ENCODE results near the gene SLC8A3.

SLC8A3 gene

GRCh38 chr14:70096866-70097265 lies 91.9 kb downstream of the SLC8A3 start:
- H2BK12ac ChIP-seq (ENCODE audit: low read length in 2 of 2) = no peak overlapping the region

DNA sequence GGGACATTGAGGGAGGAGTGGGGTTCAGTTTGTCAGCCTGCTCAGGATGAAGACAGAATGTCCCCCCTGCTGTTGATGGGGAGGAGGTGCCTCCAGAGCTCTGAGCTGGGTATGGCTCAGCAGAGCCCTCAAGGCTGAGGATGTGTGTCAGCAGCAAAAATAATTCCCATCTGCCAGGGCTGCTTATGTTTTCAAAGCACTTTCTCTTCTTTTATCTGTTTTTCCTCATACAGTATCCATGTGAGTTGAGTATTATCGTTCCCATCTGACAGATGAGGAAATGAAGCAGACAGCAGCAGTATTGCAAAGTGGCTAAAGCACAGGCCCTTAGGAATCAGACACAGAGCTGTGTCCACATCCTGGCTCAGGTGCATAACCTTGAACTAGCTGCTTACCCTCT lies 94.1 kb downstream of the SLC8A3 start:
- no peak overlapping the region for H2BK120ac ChIP-seq (ENCODE audit: low read depth, low read length)
- peaks cover 33 to 40% of the 10 kb centered on the region in 2 experiments for H3K27me3 ChIP-seq (ENCODE audit: control insufficient read depth in 1 of 2, insufficient read depth in 1 of 2, low read length in 2 of 2)
- no peak overlapping the region for H3K18ac ChIP-seq (ENCODE audit: low read depth in 1 of 2, low read length in 2 of 2)
- no peak for DNase-seq
- H2AFZ ChIP-seq (ENCODE audit: low read depth, low read length) = no peak overlapping the region
- no peak overlapping the region for H3K27ac ChIP-seq (ENCODE audit: low read length, poor library complexity, severe bottlenecking)
- H2AK5ac ChIP-seq (ENCODE audit: low read length, severe bottlenecking) = no peak overlapping the region
- H3K36me3 ChIP-seq (ENCODE audit: control insufficient read depth in 1 of 2, insufficient read depth in 2 of 2, low read depth in 1 of 2, low read length in 2 of 2) = no peaks in the 10 kb centered on the region
- H3K4me2 ChIP-seq (ENCODE audit: low read length, poor library complexity, severe bottlenecking) = no peak overlapping the region
- no peak overlapping the region for H4K8ac ChIP-seq (ENCODE audit: low read length)
- H3K14ac ChIP-seq (ENCODE audit: low read length in 2 of 2) = no peak overlapping the region
- H3K4me3 ChIP-seq (ENCODE audit: insufficient read depth in 1 of 2, low read depth in 1 of 2, low read length in 2 of 2) = no peak overlapping the region
- H2BK5ac ChIP-seq (ENCODE audit: low read depth, low read length, poor library complexity, severe bottlenecking) = no peak overlapping the region
- no peak overlapping the region for H2BK15ac ChIP-seq (ENCODE audit: low read depth, poor library complexity, severe bottlenecking)
- 81% methylated on average over 1 of the region's 1 CpG for WGBS
- H3K4ac ChIP-seq (ENCODE audit: low read depth in 1 of 2, low read length in 2 of 2) = no peak overlapping the region
- no peak overlapping the region for H2BK12ac ChIP-seq (ENCODE audit: low read length in 2 of 2)
- no peak overlapping the region for H4K91ac ChIP-seq (ENCODE audit: low read length)
- no peaks in the 10 kb centered on the region for H3K9me3 ChIP-seq (ENCODE audit: control insufficient read depth, low read length)
- H3K9ac ChIP-seq (ENCODE audit: low read length) = no peak overlapping the region
- no peaks in the 10 kb centered on the region for H3K4me1 ChIP-seq (ENCODE audit: control insufficient read depth, insufficient read depth, low read depth, low read length)
- H3K23ac ChIP-seq (ENCODE audit: low read length in 2 of 2) = no peak overlapping the region
- no peaks in the 10 kb centered on the region for H3K79me1 ChIP-seq (replicated peaks; ENCODE audit: low read length, poor library complexity, severe bottlenecking)

More at GRCh38 chr14:70096866-70097265, 91.9 kb downstream of the SLC8A3 start:
- Histone ChIP-seq H4K91ac (ENCODE audit: low read length) (no peak overlapping the region), H2BK5ac (ENCODE audit: low read depth, low read length, poor library complexity, severe bottlenecking) (no peak overlapping the region), H3K4me2 (ENCODE audit: low read length, poor library complexity, severe bottlenecking) (no peak overlapping the region), H3K9ac (ENCODE audit: low read length) (no peak overlapping the region), H3K23ac (ENCODE audit: low read length in 2 of 2) (no peak overlapping the region), H3K79me1 (replicated peaks; ENCODE audit: low read length, poor library complexity, severe bottlenecking) (no peaks in the 10 kb centered on the region), H3K4ac (ENCODE audit: low read depth in 1 of 2, low read length in 2 of 2) (no peak overlapping the region), H3K18ac (ENCODE audit: low read depth in 1 of 2, low read length in 2 of 2) (no peak overlapping the region), H2BK15ac (ENCODE audit: low read depth, poor library complexity, severe bottlenecking) (no peak overlapping the region), H3K14ac (ENCODE audit: low read length in 2 of 2) (no peak overlapping the region), H3K36me3 (ENCODE audit: control insufficient read depth in 1 of 2, insufficient read depth in 2 of 2, low read depth in 1 of 2, low read length in 2 of 2) (no peaks in the 10 kb centered on the region), H2AFZ (ENCODE audit: low read depth, low read length) (no peak overlapping the region), H3K27ac (ENCODE audit: low read length, poor library complexity, severe bottlenecking) (no peak overlapping the region), H3K9me3 (ENCODE audit: control insufficient read depth, low read length) (no peaks in the 10 kb centered on the region), H3K4me1 (ENCODE audit: control insufficient read depth, insufficient read depth, low read depth, low read length) (no peaks in the 10 kb centered on the region), H3K4me3 (ENCODE audit: insufficient read depth in 1 of 2, low read depth in 1 of 2, low read length in 2 of 2) (no peak overlapping the region), H3K27me3 (ENCODE audit: control insufficient read depth in 1 of 2, insufficient read depth in 1 of 2, low read length in 2 of 2) (peaks cover 33 to 47% of the 10 kb centered on the region in 2 experiments), H2AK5ac (ENCODE audit: low read length, severe bottlenecking) (no peak overlapping the region), H4K8ac (ENCODE audit: low read length) (no peak overlapping the region), H2BK120ac (ENCODE audit: low read depth, low read length) (no peak overlapping the region)
- 1% methylated on average over 3 of the region's 4 CpGs for WGBS
- no peak for DNase-seq

GRCh38 chr14:70094106-70094505 lies 94.6 kb downstream of the SLC8A3 start:
- no peak overlapping the region for H3K23ac ChIP-seq (ENCODE audit: low read length in 2 of 2)
- WGBS = 97% methylated on average over 3 of the region's 3 CpGs
- peaks cover 34 to 35% of the 10 kb centered on the region in 2 experiments for H3K27me3 ChIP-seq (ENCODE audit: control insufficient read depth in 1 of 2, insufficient read depth in 1 of 2, low read length in 2 of 2)
- no peaks in the 10 kb centered on the region for H3K9me3 ChIP-seq (ENCODE audit: control insufficient read depth, low read length)
- no peak overlapping the region for H2BK12ac ChIP-seq (ENCODE audit: low read length in 2 of 2)
- no peak overlapping the region for H2BK120ac ChIP-seq (ENCODE audit: low read depth, low read length)
- H3K18ac ChIP-seq (ENCODE audit: low read depth in 1 of 2, low read length in 2 of 2) = no peak overlapping the region
- H3K9ac ChIP-seq (ENCODE audit: low read length) = no peak overlapping the region
- no peak overlapping the region for H3K4me2 ChIP-seq (ENCODE audit: low read length, poor library complexity, severe bottlenecking)
- no peak overlapping the region for H2BK15ac ChIP-seq (ENCODE audit: low read depth, poor library complexity, severe bottlenecking)
- no peaks in the 10 kb centered on the region for H3K79me1 ChIP-seq (replicated peaks; ENCODE audit: low read length, poor library complexity, severe bottlenecking)
- no peak overlapping the region for H3K14ac ChIP-seq (ENCODE audit: low read length in 2 of 2)
- no peak overlapping the region for H4K8ac ChIP-seq (ENCODE audit: low read length)
- H3K36me3 ChIP-seq (ENCODE audit: control insufficient read depth in 1 of 2, insufficient read depth in 2 of 2, low read depth in 1 of 2, low read length in 2 of 2) = no peaks in the 10 kb centered on the region
- no peak overlapping the region for H2AK5ac ChIP-seq (ENCODE audit: low read length, severe bottlenecking)
- H3K4me1 ChIP-seq (ENCODE audit: control insufficient read depth, insufficient read depth, low read depth, low read length) = no peaks in the 10 kb centered on the region
- H3K4me3 ChIP-seq (ENCODE audit: insufficient read depth in 1 of 2, low read depth in 1 of 2, low read length in 2 of 2) = no peak overlapping the region
- no peak overlapping the region for H2BK5ac ChIP-seq (ENCODE audit: low read depth, low read length, poor library complexity, severe bottlenecking)
- no peak overlapping the region for H3K4ac ChIP-seq (ENCODE audit: low read depth in 1 of 2, low read length in 2 of 2)
- no peak for DNase-seq
- no peak overlapping the region for H2AFZ ChIP-seq (ENCODE audit: low read depth, low read length)
- no peak overlapping the region for H3K27ac ChIP-seq (ENCODE audit: low read length, poor library complexity, severe bottlenecking)
- no peak overlapping the region for H4K91ac ChIP-seq (ENCODE audit: low read length)

GRCh38 chr14:70093156-70093555 lies 95.6 kb downstream of the SLC8A3 start:
- Histone ChIP-seq H3K14ac (ENCODE audit: low read length in 2 of 2) (no peak overlapping the region), H3K27me3 (ENCODE audit: control insufficient read depth in 1 of 2, insufficient read depth in 1 of 2, low read length in 2 of 2) (peaks cover 32 to 35% of the 10 kb centered on the region in 2 experiments), H3K4me1 (ENCODE audit: control insufficient read depth, insufficient read depth, low read depth, low read length) (no peaks in the 10 kb centered on the region), H2AK5ac (ENCODE audit: low read length, severe bottlenecking) (no peak overlapping the region), H3K9ac (ENCODE audit: low read length) (no peak overlapping the region), H3K4ac (ENCODE audit: low read depth in 1 of 2, low read length in 2 of 2) (no peak overlapping the region), H3K4me2 (ENCODE audit: low read length, poor library complexity, severe bottlenecking) (no peak overlapping the region), H3K23ac (ENCODE audit: low read length in 2 of 2) (no peak overlapping the region), H2BK12ac (ENCODE audit: low read length in 2 of 2) (no peak overlapping the region), H3K27ac (ENCODE audit: low read length, poor library complexity, severe bottlenecking) (no peak overlapping the region), H3K36me3 (ENCODE audit: control insufficient read depth in 1 of 2, insufficient read depth in 2 of 2, low read depth in 1 of 2, low read length in 2 of 2) (no peaks in the 10 kb centered on the region), H3K9me3 (ENCODE audit: control insufficient read depth, low read length) (no peaks in the 10 kb centered on the region), H2BK120ac (ENCODE audit: low read depth, low read length) (no peak overlapping the region), H4K91ac (ENCODE audit: low read length) (no peak overlapping the region), H3K18ac (ENCODE audit: low read depth in 1 of 2, low read length in 2 of 2) (no peak overlapping the region), H2BK15ac (ENCODE audit: low read depth, poor library complexity, severe bottlenecking) (no peak overlapping the region), H3K4me3 (ENCODE audit: insufficient read depth in 1 of 2, low read depth in 1 of 2, low read length in 2 of 2) (no peak overlapping the region), H4K8ac (ENCODE audit: low read length) (no peak overlapping the region), H2BK5ac (ENCODE audit: low read depth, low read length, poor library complexity, severe bottlenecking) (no peak overlapping the region), H2AFZ (ENCODE audit: low read depth, low read length) (no peak overlapping the region), H3K79me1 (replicated peaks; ENCODE audit: low read length, poor library complexity, severe bottlenecking) (no peaks in the 10 kb centered on the region)
- WGBS = 83% methylated on average over 2 of the region's 2 CpGs
- no peak for DNase-seq
